GM18505 (cell line): Measurements from ENCODE around the gene CFAP141.
A peak's percentile ranks its signal among the peaks of the same experiment; 100 is the strongest.

Experiments used
- ATAC-seq: cut with Tn5 transposase; IDR thresholded peaks from one replicate; pipeline ENCODE4 v1.9.1; 2021; ENCODE audit not compliant: unreplicated experiment
- POLR2A ChIP-seq: IDR thresholded peaks from 4 replicates; pipeline ENCODE4 v1.6.1; 2011; ENCODE audit warnings: borderline replicate concordance; ENCODE audit not compliant: insufficient read depth, insufficient read length; ENCODE audit errors: extremely low read depth

CFAP141 gene

DNA sequence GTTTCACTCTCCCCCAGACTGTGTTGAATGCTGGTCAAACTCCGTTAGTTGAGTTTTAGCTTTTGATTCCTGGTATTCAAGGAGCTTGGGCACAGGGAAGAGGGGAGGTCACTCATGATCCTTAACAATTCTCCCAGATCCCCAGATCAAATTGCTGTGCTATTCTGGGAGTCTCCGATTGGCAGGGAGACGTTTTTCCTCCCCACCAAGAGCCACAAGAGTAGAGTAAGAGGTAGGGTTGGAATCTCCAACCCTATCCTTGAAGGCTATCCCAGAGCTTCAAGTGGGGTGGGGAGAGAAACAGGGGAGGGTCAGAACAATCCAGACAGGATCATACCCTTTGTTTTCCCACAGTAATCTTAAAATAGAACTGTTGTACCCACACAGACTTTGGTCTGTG lies 13.7 kb downstream of the CFAP141 start:
- no peak for TF ChIP-seq POLR2A
- no peak for ATAC-seq

DNA sequence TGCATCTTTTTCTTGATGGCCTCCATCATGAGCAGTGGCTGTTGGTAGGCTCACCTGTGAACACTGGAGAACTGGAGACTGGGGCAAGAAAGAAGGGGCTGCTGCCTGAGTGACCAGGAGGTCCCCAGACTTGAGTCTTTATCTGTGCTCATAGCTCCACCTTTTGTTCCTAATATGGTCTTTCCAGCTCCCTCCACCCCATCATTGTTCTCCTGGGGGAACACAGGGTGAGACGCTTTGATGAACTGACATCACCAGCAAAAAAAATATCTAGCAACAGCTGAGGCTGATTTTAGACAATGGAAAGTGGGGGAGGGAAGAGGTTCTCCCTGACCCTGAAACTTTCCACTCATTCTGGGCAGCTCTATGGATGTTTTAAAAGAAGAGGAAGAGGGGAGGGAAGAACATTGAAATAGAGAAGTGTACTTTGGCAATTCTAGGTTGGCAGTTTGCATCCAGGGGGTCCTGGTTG lies 14.1 kb downstream of the CFAP141 start, which contains the start of gene TPM3:
Gene TPM3, minus strand, starts transcription at position 111 of the 472 bp plus-strand sequence. Its CDS starts 82 bp downstream, at position 29.
- ATAC-seq = no peak
- TF ChIP-seq POLR2A = no peak

DNA sequence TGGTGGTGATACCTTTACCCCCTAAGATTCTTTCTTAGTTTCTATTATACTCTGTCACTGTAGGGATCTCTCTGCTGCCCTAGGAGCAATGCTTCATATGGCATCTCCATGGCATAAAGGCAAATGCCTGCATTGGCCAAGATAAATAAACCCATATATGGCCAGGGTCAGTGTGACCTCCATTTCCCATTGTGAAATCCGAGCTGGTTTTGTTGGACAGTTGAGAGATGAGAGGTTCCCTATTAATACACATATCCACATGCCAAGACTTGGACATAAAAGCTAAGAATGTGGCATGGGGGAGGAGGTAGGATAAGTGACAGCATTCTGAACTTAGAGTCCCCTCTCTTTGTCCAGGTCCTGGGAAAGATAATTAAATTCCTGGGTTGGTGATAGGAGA lies 15.6 kb downstream of the CFAP141 start:
- ATAC-seq = no peak
- no peak for TF ChIP-seq POLR2A

DNA sequence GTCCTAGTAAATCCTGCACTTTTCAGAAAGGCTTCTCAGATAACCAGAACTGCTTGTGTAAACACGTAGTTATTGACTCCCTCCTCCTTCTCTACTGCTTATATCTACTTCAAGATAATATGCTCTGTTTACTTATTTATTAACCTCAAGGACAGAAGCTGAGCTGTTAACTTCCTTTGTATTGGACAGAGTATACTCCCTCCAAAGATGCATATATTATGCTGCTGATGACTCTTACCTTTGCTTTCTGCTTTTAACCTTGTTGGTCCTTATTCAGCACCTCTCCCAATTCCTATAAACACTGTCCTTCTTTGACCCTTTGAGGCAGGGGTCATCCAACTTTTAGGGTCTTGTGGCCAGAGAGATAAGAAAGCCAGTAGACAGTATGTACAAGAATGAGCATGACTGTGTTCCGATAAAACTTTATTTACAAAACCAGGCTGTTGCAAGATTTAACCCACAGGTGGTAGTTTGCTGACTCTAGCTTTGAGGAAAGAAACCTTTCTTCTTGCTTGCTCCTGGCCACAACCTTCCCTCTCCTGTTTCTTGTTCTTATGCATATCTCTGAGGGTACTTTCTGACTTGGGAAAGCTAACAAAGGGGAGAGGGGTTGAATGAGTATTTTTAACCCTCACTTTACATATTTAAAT lies 19.2 kb downstream of the CFAP141 start:
- no peak for TF ChIP-seq POLR2A

DNA sequence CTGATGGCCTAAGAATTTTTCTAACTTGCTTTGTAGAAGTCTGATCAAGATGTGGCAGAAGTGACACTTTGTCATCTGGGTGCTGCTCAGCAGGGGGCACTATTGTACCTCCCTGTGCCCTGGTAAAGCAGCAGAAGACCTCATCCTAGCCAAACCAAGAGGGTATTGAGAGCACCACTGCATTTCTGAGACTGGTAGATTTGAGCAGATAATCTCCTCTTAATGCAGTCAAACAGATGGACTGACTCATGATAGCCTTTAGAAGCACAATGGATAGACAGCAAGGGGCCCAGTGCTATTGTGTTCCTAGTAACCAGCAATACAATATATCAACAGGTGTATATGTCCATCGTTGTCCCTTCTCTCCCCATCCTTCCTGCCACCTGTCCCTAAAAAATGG lies 20.0 kb downstream of the CFAP141 start:
- TF ChIP-seq POLR2A = no peak
- ATAC-seq = no peak

More for the DNA sequence above, 19.2 kb downstream of the CFAP141 start:
- ATAC-seq = no peak

DNA sequence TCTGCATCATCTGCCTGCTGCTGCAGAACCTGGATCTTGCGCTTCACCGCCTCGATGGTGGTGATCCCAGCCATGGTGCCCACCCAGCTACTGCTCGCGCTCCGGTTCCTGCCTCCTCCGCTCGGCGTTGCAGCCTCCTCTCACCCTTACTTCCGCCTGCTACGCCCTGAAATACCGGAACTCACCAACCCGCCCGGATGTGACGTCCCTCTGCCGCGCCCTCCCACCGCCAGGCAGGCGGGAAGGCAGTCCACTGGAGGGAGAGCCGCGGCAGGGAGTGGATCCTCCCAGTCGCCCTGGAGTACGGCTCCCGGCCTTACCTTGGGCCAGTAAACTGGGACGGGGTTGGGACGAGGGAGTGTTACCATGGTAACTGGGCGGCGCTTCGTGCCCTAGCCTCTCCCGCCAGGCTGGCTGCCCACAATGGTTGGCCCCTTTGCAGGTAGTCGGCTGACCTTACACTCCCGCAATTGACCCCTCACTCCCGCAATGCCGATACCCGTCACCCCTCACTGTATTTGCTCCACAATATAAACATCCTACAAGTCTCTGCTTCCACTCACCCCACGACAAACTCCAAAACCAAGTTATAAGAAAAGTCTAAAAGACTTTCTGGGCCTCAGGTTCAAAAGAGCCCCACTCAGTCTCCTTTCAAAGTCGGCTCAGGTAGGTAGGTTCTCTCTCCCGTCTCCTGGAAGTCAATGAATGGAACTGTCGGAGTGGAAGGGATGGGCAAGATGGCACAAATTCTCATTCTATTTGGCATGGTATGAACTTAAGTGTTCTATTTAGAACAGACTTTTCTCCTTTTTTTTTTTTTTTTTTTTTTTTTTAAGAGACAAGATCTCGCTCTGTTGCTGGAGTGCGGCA lies 22.9 kb downstream of the CFAP141 start:
- ATAC-seq = peak; percentile 64
- TF ChIP-seq POLR2A = peak; percentile 94

DNA sequence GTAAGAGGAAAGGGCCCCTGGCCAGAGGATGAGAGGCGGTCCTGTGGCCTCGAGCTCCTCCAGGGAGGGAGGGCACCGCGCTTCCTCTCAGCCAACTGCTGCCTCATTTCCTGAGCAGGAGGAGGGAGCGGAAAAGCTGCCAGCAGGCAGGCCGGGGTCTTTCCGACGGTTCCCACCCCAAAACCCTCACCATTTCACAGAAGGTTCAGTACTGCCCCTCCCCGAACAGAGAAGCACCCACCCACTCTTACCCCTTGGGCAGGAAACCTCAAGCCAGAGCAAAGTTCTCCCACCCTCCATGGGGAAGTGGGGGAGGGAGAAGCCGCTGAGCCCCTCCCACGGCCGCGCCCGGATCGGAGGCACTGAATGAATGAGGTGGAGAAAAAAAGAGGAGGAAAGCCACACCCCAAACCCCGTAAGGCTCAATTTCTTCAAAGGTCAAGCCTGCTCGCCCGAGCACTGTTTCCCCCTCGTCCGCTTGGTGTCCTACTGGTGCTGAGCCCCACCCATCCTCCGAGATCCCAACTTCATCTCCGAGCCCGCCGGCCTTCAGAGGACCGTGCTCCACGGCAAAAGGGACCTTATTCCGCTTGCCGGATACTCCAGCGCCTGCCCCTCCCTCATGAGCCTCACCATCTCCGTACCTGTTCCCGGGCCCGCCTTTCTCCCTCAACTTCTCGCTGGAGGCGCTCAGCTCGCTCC lies 23.6 kb downstream of the CFAP141 start:
- peak; percentile 27 for TF ChIP-seq POLR2A
- peak; percentile 37 for ATAC-seq

DNA sequence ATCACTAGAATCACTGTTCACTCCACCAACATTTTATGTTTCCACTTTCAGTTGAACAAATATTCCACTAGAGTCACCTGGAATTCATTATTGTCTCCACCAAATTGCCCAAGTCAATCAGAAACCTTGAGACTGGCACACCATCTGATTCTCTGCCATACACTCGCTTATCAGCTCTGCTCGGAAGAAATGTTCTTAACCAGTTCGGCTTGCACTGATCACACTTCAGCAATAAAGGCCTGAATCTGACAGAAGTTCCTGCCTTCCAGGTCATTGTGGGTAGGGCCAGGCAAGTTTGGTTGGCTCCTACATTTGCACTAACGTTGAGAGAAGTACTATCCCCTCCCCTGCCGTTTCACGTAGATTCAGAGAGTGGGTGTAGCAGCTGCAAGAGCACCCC lies 24.2 kb downstream of the CFAP141 start:
- TF ChIP-seq POLR2A = no peak
- no peak for ATAC-seq

DNA sequence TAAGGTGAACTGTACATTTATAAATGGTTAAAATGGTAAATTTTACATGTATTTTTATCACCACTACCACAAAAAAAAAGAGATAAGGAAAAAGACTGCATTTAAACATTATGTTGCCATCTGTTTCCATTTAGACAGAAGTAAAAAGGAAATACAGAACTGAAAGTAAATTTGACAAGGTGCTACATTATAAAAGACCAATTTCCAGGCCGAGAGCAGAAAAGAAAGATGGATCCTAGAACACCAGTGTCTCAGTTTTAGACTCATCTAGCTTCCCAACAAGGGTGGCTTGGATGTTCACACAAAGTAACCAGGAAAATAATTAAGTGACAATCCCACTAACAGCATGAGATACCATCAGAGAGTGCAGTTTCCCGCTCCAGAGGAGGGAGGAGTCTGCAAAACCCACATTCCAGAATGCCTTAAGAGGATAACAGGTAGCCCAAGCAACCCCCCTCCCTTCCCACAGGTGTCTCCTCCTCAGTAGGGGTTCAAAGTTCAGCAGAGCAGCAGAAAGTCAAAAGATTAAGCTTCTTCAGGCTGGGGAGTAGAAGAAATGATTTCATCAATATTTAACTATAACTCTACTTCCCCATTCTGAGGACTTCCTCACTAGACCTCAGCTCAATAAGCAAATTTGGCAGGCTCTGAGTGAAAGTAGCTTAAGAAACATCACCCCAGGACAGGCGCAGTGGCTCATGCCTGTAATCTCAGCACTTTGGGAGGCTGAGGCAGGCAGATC lies 26.0 kb downstream of the CFAP141 start:
- TF ChIP-seq POLR2A = no peak
- ATAC-seq = no peak

DNA sequence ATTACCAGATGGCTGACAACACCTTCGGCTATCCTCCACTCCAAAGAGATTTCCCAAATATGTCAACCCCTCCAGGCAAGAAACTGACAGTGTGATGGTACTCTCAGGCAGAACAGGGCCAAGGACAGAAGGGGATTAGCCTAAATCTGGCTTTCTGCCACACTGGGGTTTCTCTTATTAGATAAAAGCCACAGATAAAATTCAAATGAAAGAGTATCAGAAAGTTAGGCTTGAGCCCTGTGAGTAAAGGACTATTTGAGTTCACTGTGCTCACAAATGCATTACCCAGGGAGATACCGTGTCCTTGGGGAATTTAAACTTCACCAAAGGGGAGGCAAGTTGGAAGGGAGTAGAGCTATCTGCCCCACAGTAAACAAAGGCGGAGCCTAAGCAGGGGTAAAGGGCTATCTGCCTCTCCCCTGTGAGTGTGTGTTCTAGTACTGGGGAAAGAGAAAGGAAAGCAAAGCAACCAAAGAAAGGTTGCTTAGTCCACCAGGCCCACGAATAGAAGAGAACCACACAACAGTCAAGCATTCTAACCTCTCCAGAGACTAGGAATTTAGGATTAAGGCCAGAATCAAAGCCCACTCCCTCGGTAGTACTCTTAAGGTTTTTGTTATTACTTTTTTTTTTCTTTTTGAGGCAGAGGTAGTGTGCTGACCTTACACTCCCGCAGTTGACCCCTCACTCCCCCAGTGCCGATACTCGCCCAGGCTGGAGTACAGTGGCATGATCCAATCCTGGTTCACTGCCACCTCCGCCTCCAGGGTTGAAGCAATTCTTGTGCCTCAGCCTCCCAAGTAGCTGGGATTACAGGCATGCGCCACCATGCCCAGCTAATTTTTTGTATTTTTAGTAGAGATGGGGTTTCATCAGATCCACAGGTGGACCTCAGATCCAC lies 27.0 kb downstream of the CFAP141 start:
- ATAC-seq = no peak
- no peak for TF ChIP-seq POLR2A

DNA sequence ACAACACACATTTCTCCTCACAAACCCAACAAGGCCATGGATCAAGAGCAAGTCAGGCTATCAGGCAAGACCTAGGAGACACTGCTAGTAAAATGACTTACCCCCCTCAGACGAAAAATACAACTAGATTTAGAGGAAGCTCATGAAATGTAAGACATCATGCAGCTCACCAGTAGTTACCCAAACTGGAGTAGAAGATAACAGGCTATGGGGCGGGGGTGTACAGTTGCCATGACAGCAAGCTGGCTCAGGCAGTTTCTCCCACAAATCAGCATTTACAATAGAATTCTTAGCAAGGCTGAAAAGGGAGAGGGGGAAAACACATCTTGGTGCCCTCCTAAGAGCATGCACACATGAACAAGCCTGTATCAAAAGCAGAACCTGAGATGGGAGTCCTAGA lies 28.1 kb downstream of the CFAP141 start:
- no peak for TF ChIP-seq POLR2A
- ATAC-seq = no peak

DNA sequence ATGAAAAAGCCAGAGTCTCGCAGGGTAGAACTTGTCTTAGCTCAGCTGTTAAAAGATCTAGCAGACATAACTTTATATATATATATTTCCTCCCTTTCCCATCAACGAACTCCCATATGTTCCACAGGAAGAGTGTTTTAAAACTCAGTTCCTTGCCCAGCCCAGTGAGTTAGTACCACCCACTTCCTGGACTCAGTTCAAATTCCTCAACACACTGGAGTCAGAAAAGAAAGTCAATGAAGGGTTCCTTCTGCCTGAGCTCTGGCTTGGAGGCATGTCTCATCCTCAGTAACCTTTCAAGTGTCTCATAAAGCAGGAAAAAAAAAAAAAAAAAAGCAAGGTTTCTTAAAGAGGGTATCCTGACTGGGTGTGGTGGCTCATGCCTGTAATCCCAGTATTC lies 29.8 kb downstream of the CFAP141 start:
- no peak for ATAC-seq
- TF ChIP-seq POLR2A = no peak

DNA sequence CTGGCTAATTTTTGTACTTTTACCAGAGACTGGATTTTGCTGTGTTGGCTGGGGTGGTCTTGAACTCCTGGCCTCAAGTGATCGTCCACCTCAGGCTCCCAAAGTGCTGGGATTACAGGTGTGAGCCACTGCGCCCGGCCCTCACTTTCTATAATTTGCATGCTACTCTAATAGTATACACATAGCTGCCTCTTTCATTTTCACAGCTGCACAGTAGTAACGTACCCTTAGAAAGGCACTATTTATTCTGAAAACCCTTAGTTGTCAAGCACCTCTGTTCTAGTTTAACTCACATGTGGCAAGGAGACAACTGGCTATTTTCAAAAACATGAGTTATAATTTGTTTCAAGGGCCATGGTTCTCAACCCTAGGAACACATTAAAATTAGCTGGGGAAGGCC lies 31.5 kb downstream of the CFAP141 start:
- TF ChIP-seq POLR2A = no peak
- no peak for ATAC-seq

DNA sequence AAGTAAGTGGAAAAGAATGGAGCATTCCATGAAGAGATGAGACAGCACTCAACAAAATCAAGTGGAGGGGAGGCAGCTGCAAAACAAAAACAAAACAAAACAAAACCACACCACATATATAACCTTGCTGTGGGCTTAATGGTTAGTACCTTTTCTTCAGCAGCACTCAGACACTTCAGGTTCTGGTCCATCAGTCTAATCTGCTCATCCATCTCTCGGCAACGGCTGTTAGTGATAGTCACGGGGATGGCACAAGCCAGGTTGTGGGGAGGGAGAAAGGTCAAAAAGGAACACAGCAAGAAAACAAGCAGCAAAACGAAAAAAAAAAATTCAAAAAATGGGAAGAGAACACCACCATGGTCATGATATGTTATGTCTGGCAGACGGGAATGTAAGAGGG lies 34.3 kb downstream of the CFAP141 start:
- TF ChIP-seq POLR2A = no peak
- ATAC-seq = no peak
